NCI-H2196 treated with DMSO at 0.1 percent for 48 hours (cell line): ENCODE data around the gene ETV7.

ENCODE experiments used
- DNase-seq: peaks from one replicate; lab custom pipeline; 2025; ENCODE audit not compliant: unreplicated experiment; lab: John Stamatoyannopoulos, UW

The ETV7 gene

DNA sequence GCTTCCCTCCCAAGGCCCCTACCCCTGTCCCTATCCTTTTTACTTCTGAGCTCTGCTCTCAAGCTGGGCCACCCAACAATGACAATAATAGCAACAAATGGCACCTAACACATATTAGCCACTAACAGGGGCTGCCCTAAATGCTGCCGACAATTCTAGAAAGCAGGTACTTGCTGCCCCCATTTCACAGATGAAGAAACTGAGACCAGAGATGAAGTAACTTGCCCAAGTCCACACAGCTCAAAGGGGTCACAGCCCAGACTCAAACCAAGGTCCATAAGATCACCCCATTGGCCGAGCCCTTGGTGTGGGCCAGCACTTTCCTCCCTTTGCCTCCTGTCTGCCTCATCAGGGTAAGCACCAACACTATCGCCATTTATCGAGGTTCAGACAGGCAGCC, 62.8 kb downstream of the ETV7 start:
- DNase-seq, result no peak

DNA sequence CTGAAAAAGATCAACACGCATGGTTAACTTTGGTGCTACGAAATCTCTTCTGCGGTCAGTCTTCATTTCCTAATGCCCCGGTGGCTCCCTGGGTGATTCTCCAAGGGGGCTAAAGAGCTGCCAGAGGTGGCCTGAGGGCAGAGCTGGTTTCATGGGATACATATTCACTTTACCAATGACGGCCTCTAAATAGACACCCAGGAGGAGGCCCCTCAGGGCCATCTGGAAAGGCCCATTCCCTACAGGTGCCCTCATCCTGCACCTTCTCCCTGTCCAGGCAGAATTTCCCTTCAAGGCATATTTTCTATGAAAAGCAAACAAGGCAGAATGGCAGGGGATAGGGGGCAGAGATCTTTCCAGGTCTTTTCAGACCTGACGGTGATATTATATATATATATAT, 63.3 kb downstream of the ETV7 start:
- no peak for DNase-seq

DNA sequence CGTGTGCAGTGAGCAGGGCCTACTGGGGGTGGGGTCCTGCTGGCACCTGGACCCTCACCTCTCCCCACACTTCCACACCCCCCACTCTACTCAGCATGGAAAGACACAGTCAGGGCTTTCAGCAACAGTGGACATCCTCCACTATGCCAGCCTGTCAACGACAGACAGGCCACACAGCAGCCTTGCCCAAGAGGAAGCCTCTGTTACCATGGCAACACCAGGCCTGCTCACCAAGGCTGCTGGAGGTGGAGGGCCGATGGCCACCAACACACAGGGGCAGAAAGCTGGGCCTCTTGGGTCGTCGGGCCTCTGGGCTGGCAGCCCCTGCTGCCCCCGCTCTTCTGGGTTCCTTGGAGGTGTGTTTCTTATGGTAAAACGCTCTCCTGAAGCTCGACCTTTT, 64.4 kb downstream of the ETV7 start:
- DNase-seq, result peak; percentile 27

DNA sequence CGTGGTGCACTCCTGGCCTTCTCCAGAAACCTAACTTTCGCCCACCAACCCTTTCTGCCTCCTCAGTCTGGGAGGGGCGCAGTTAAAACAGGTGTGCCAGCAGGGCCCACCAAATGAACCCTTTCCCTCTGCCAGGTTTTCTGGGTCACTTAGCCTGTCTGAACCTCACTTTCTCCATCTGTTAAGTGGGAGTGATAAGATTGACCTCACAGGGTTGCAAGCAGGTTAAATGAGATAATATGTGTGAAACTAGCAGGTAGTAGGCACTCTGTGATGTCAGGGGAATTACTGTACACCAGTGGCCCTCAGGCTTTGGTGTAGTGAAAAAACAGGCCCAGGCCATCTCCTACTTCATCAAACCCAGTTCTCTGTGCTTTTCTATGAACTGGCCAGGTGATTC, 64.9 kb downstream of the ETV7 start:
- DNase-seq, result no peak

DNA sequence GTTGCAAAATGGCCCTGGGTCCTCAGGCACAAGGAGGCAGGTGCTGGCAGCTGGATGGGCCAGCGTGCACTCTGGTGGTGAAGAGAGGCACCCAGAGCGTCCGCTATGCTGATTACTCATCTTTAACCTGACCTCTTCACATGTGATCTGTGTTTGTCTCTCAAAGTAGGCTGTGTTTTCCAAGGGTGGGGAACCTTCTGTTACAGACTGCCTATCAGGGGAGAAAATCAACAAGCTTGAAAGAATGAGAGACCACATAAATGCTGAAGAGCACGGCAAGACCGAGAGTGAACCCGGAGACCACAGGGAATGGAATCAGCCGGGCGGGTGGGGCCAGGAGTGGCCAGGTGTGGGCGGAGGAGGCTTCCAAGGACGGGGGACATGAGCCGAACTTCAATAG, 67.0 kb downstream of the ETV7 start:
- DNase-seq, result peak; percentile 20

DNA sequence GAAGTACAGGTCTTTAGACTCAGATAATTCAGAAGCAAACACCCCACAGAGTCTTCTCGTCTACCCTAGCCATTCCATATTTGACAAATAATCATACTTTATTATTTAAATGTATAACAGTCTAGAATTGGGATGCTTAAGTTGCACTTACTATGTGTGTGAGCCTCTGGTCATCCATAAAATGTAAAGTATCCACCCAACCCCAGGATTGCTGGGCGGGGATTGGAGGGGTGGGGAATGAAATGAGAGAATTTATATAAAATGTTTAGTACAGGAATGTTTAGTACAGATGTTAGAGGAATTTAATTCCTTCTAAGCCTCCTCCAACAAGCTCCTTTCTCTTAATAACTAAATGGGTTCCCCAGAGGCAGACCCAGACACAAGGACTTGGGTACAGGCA, 67.6 kb downstream of the ETV7 start:
- DNase-seq, result no peak

DNA sequence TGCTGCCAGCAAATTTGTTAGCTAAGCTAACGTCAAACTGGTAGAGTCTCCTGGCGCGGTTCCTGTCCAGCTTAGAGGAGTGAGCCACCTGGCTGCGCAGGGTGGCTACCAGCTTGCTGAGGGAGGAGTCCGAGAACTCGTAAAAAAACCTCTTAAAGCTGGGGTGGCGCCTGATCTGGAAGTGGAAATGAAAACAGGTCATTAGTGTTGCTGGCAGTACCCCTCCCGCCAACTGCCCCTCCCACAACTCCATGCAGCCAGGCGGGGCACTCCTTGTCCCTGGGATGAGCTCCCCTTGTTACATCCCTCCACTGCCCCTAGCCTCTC, 68.1 kb downstream of the ETV7 start:
- DNase-seq, result peak; percentile 96

DNA sequence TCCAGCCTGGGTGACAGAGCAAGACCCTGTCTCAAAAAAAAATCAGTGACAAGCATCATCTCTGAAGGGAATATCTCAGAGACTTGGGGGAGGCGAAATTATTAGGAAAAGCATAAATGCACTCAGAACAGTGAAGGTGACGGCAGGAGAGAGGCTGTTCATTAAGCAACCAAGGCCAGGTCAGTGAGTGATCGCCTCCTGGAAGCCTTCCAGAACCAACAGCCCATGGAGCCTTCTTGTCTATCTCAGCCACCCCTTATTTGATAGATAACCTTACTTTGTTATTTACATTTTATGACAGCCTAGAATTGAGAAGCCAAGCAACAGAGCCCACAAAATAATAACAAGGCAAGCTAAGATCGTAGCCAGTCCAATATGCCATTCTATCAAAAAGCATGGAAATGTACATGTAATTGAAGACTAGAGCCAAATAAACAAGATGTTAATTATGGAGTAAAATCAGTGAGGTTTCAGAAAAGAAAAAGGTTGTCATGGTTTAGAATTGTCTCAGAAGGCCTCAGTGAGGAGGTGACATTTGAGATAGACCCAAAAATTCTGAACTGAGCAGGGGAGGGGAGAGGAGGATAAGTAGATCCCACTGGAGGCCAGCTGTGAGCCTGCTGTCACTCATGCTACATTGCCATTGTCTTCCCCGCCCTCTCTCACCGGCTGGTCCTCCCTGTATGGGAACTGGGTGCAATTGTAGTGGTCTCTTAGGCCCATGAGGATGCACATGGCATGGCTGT, 68.6 kb downstream of the ETV7 start:
- DNase-seq, result peak; percentile 46

DNA sequence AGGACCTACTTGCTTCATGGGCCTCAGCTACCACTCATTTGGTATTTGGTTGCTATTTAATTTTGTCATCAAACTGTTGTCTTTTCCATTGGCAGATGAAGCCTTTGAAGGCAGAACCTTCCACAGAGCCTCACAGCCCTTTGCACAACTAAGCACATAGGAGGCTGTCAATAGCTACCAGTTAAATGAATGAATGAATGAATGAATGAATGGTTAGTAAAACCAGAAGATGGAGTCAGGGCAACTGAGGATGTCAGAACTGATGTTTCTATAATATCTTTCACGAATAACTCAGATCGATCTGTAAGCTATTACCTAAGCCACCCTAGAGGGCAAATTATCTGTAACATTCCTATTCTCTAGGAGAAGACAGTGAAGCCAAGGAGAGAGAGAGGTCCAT, 69.8 kb downstream of the ETV7 start:
- no peak for DNase-seq
